Neuronal stem cell (in vitro differentiated cells): ENCODE data around the gene STAT6.

Experiments
- DNase-seq: peaks from one replicate; pipeline ENCODE4 v3.0.0-alpha.2; 2013; ENCODE audit warnings: low spot score
- H2AFZ ChIP-seq: one replicate; pipeline ENCODE4 v1.6.1; 2013; ENCODE audit warnings: mild to moderate bottlenecking, low read length, inconsistent platforms
- H2AK5ac ChIP-seq: 2 replicates; pipeline ENCODE4 v1.6.1; 2013; ENCODE audit warnings: low read depth, mild to moderate bottlenecking, inconsistent platforms, low read length, moderate library complexity, mixed read lengths
- H2BK120ac ChIP-seq: 2 replicates; pipeline ENCODE4 v1.6.1; 2013; ENCODE audit warnings: low read depth, mild to moderate bottlenecking, inconsistent platforms, low read length, moderate library complexity, mixed read lengths
- H2BK12ac ChIP-seq: one replicate; pipeline ENCODE4 v1.6.1; 2013; ENCODE audit warnings: low read length, inconsistent platforms
- H2BK15ac ChIP-seq: 2 replicates; pipeline ENCODE4 v1.6.1; 2013; ENCODE audit warnings: mild to moderate bottlenecking, low read length, inconsistent platforms, mixed read lengths
- H2BK5ac ChIP-seq: one replicate; pipeline ENCODE4 v1.6.1; 2013; ENCODE audit warnings: inconsistent platforms, mild to moderate bottlenecking, low read length, moderate library complexity
- H3K14ac ChIP-seq: one replicate; pipeline ENCODE4 v1.6.1; 2013; ENCODE audit warnings: low read length, inconsistent platforms
- H3K18ac ChIP-seq: 2 replicates; pipeline ENCODE4 v1.6.1; 2013; ENCODE audit warnings: low read length, inconsistent platforms
- H3K23ac ChIP-seq: 2 replicates; pipeline ENCODE4 v1.6.1; 2013; ENCODE audit warnings: low read depth, mild to moderate bottlenecking, mixed read lengths, low read length, inconsistent platforms; ENCODE audit not compliant: poor library complexity
- H3K27ac ChIP-seq: replicated peaks from 3 replicates; pipeline ENCODE4 v1.5.1; 2013; ENCODE audit warnings: low read length, inconsistent platforms
- H3K27me3 ChIP-seq, 3 experiments: 2 replicates each; pipeline ENCODE4 v1.6.1; 2013; ENCODE audit warnings: low read length in 3 of 3, mild to moderate bottlenecking in 2 of 3, inconsistent platforms in 1 of 3, low read depth in 1 of 3, mixed read lengths in 1 of 3, moderate library complexity in 1 of 3; ENCODE audit not compliant: control insufficient read depth in 3 of 3, insufficient read depth in 3 of 3
- H3K36me3 ChIP-seq, 2 donors: replicated peaks in 1 of 2; 2 replicates each; pipeline ENCODE4 v1.6.1; 2013; ENCODE audit warnings: low read length in 2 of 2; ENCODE audit not compliant: control insufficient read depth in 2 of 2, insufficient read depth in 2 of 2
- H3K4ac ChIP-seq: 2 replicates; pipeline ENCODE4 v1.6.1; 2013; ENCODE audit warnings: inconsistent platforms, mild to moderate bottlenecking, low read length, moderate library complexity
- H3K4me1 ChIP-seq, 2 donors: 1 replicate in 1 of 2; 2 replicates in 1 of 2; pipeline ENCODE4 v1.6.1; 2013; ENCODE audit warnings: low read length in 2 of 2, low read depth in 1 of 2; ENCODE audit not compliant: control insufficient read depth in 2 of 2, insufficient read depth in 1 of 2
- H3K4me2 ChIP-seq: one replicate; pipeline ENCODE4 v1.6.1; 2013; ENCODE audit warnings: mild to moderate bottlenecking, low read length, inconsistent platforms; ENCODE audit not compliant: insufficient read depth, poor library complexity, severe bottlenecking
- H3K4me3 ChIP-seq, 2 donors: 2 replicates each; pipeline ENCODE4 v1.5.1; 2013; ENCODE audit warnings: low read length in 2 of 2, mild to moderate bottlenecking in 2 of 2, inconsistent platforms in 1 of 2, moderate library complexity in 1 of 2
- H3K79me1 ChIP-seq: one replicate; pipeline ENCODE4 v1.6.1; 2013; ENCODE audit warnings: low read depth, mild to moderate bottlenecking, inconsistent platforms, low read length, moderate library complexity
- H3K9ac ChIP-seq: one replicate; pipeline ENCODE4 v1.6.1; 2013; ENCODE audit warnings: mild to moderate bottlenecking, low read depth, low read length, inconsistent platforms; ENCODE audit not compliant: poor library complexity
- H3K9me3 ChIP-seq, 2 donors: replicated peaks in 1 of 2; 2 replicates each; pipeline versions ENCODE3 to v1.6.1; 2013; ENCODE audit warnings: low read length in 2 of 2, mild to moderate bottlenecking in 2 of 2, inconsistent platforms in 1 of 2, low read depth in 1 of 2, mixed read lengths in 1 of 2, moderate library complexity in 1 of 2; ENCODE audit not compliant: control insufficient read depth in 2 of 2, insufficient read depth in 1 of 2
- H4K8ac ChIP-seq: one replicate; pipeline ENCODE4 v1.6.1; 2013; ENCODE audit warnings: low read depth, mild to moderate bottlenecking, inconsistent platforms, low read length, moderate library complexity
- H4K91ac ChIP-seq: one replicate; pipeline ENCODE4 v1.6.1; 2013; ENCODE audit warnings: low read length, low read depth, mild to moderate bottlenecking, inconsistent platforms; ENCODE audit not compliant: poor library complexity
- WGBS, 2 donors: extraction: QIAGEN DNeasy Blood & Tissue Kit; methylation state at CpG; one replicate each; pipeline ENCODE4 v1.1.7; 2013; ENCODE audit warnings: missing lambda C conversion rate in 2 of 2, mixed read lengths in 1 of 2; ENCODE audit not compliant: insufficient read length in 2 of 2, insufficient replicate concordance in 1 of 2; ENCODE audit errors: extremely low coverage in 2 of 2; 5-methylcytosine and 5-hydroxymethylcytosine counted together

STAT6 gene

DNA sequence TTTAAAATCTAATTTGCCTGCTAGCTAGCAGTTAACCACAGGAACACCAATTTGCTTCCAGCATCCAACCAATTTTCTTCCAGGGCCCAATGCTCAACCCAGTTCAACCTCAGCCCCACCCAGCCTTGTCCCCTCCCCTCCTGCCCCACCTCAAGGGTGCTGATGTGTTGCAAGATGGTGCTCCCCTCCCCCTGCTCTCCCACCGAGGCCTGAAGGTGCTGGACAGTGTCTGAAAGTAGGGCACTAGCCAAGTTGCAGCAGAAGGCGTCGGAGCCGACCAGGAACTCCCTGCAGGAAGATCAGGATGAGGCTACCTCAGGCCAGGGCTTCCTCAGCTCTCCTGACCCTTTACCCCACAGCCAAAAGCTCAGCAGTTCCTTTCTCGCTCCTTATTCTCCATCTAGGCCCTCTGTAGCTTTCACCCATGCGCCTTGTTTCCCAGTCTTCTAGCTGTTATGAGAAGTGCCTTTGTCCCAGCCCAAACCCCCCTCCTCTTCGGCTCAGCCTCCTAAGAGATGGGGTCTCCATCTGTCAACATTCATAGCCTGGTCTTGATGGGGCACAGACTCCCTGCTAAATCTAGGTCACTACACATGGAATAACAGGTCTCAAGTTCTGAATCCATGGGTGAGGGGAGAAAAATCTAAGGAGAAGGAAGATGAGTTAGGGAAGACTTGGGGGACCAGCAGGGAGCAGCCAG is 3.6 kb downstream of the STAT6 start:
- Histone ChIP-seq H3K4me1 (peaks cover 9 to 20% of the 10 kb centered on the region in 2 donors), H3K14ac (no peak overlapping the region), H3K9me3 (no peaks in the 10 kb centered on the region), H4K8ac (no peak overlapping the region), H3K4ac (no peak overlapping the region), H3K18ac (no peak overlapping the region), H4K91ac (no peak overlapping the region), H2BK15ac (no peak overlapping the region), H2AFZ (no peak overlapping the region), H3K36me3 (peaks cover 0 to 52% of the 10 kb centered on the region in 2 donors), H3K27me3 (no peaks in the 10 kb centered on the region), H3K23ac (no peak overlapping the region), H3K4me3 (no peak overlapping the region), H3K27ac (no peak overlapping the region), H3K4me2 (no peak overlapping the region), H2BK12ac (no peak overlapping the region), H3K9ac (no peak overlapping the region), H2BK120ac (no peak overlapping the region), H2BK5ac (no peak overlapping the region), H3K79me1 (no peaks in the 10 kb centered on the region), H2AK5ac (peak overlapping the region; percentile 58)
- DNase-seq = no peak
- WGBS, 2 donors = no CpG with 5 or more reads among the region's 7 CpGs

DNA sequence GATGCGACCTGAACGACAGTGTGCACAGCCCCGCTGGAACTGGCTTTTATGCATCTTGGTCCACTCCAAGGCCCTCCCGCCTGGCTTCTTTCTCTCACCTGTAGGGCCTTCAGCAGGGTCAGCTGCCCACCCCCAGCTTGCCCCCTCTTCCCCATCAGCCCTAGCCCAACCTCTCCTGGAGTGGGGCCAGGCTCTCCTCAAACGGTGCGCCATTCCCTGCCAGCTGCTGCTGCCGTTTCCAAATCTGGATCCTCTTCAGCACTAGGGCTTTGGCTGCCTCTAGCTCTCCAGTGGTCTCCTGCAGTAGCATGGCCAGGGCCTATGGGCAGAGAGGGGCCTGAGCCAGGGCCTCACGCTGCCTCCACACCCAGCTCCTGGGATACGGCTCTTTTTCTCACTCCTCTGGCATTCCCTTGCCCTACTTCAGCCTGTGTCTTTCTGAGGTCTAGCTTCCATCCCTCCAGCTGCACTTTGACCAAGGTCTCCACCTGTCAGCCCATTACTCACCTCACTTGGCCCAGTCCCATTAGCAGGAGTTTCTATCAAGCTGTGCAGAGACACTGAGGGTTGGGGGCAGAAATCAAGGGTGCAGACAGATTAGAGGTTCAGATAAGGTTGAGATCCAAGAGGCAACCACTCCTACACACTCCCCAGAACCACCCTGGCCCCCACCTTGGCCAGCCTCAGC is 5.0 kb downstream of the STAT6 start:
- Histone ChIP-seq H3K79me1 (no peaks in the 10 kb centered on the region), H2AFZ (no peak overlapping the region), H3K23ac (peak overlapping the region; percentile 65), H3K9me3 (no peaks in the 10 kb centered on the region), H3K4me3 (no peak overlapping the region), H3K27ac (no peak overlapping the region), H3K27me3 (no peaks in the 10 kb centered on the region), H3K18ac (peak overlapping the region; percentile 22), H4K91ac (peak overlapping the region; percentile 47), H2BK5ac (no peak overlapping the region), H3K4me1 (peaks cover 13 to 17% of the 10 kb centered on the region in 2 donors), H3K9ac (no peak overlapping the region), H2BK15ac (peak overlapping the region; percentile 34), H2AK5ac (no peak overlapping the region), H3K36me3 (peaks cover 0 to 62% of the 10 kb centered on the region in 2 donors), H2BK12ac (no peak overlapping the region), H3K4me2 (no peak overlapping the region), H3K4ac (no peak overlapping the region), H4K8ac (no peak overlapping the region), H2BK120ac (no peak overlapping the region), H3K14ac (peak overlapping the region; percentile 72)
- DNase-seq = no peak
- no CpG with 5 or more reads among the region's 9 CpGs for WGBS, 2 donors

DNA sequence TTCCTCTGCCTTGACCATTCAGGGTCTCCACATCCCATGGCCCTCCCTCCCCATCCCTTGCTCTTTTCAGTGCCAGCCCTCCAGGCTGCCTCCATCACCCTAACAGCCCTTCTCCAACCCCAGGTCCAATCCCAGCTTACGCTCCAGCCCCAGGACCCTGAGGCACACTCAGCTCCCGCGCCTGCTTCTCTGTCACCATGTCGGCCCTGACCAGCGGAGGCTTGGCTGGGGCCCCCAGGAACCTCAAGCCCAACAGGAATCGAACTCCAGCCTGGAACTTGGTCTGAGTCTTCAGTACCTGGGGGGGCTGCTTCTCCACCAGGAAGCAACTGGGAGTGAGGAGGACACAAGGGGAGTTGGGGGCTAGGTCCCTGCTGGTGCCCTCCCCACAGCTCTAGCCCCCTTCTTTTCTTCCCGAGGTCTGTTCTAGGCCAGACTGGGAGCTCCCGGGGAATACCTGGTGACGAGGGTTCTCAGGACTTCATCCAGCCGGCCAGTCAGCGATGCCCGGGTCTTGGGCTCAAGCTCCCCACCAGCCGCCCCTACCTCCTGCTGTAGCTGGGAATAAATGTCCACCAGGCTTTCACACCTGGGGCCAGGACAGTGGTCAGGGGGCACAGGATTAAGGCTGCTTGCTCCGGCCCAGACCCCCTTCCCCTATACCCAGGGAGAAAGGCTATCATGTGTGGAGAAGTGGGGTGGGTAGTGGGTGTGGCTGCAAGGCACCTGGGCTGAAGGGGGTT is 6.0 kb downstream of the STAT6 start:
- Histone ChIP-seq H3K9ac (peak overlapping the region; percentile 51), H3K36me3 (peaks cover 0 to 64% of the 10 kb centered on the region in 2 donors), H3K14ac (no peak overlapping the region), H2BK5ac (no peak overlapping the region), H3K4ac (no peak overlapping the region), H4K91ac (no peak overlapping the region), H3K23ac (peak overlapping the region; percentile 59), H3K4me1 (peaks cover 10% of the 10 kb centered on the region in 2 donors), H3K4me3 (no peak overlapping the region), H3K27me3 (no peaks in the 10 kb centered on the region), H2BK12ac (no peak overlapping the region), H3K79me1 (no peaks in the 10 kb centered on the region), H2AK5ac (peak overlapping the region; percentile 8), H2AFZ (no peak overlapping the region), H3K27ac (no peak overlapping the region), H2BK15ac (no peak overlapping the region), H2BK120ac (no peak overlapping the region), H3K9me3 (no peaks in the 10 kb centered on the region), H4K8ac (no peak overlapping the region), H3K4me2 (no peak overlapping the region), H3K18ac (no peak overlapping the region)
- WGBS, 2 donors = no CpG with 5 or more reads among the region's 14 CpGs
- no peak for DNase-seq
